Activated T-cell treated with anti-CD3 and anti-CD28 coated beads, Interleukin-2, amount 50 U/mL, for 4 hours (primary cell): ENCODE measurements around the gene ARSK. TPM values are rescaled to one million over a fixed set of nuclear protein-coding genes. Genes with fewer than 3 reads are reported as not detected.
A peak's percentile ranks its signal among the peaks of the same experiment; 100 is the strongest.
"Not testable (repeated sequence)": the region's sequence is repeated elsewhere in the genome, so short reads cannot be mapped to it uniquely, and the experiment has no call there.

Experiments
- ATAC-seq, 2 donors: fragments of 200-7000 bp; cut with Tn5 transposase; one replicate each; pipeline ENCODE4 v1.10.0; 2021
- DNase-seq: peaks from one replicate; pipeline ENCODE4 v3.0.0-alpha.2; 2020
- H3K27me3 Mint-ChIP-seq: one replicate; pipeline ENCODE4 v1.8.0; 2021; ENCODE audit warnings: low read depth, mixed read lengths
- H3K36me3 Mint-ChIP-seq: one replicate; pipeline ENCODE4 v1.8.0; 2022; ENCODE audit warnings: mixed read lengths; ENCODE audit not compliant: insufficient read depth
- H3K4me1 Mint-ChIP-seq: one replicate; pipeline ENCODE4 v1.8.0; 2021; ENCODE audit warnings: low read depth, mixed read lengths
- H3K4me3 Mint-ChIP-seq: one replicate; pipeline ENCODE4 v1.8.0; 2021; ENCODE audit warnings: mild to moderate bottlenecking, moderate library complexity, mixed read lengths
- H3K9me3 Mint-ChIP-seq: one replicate; pipeline ENCODE4 v1.8.0; 2021; ENCODE audit warnings: mixed read lengths
- total RNA-seq, 3 donors: library from RNA; stranded (reverse); gene quantifications; one replicate each; pipeline ENCODE4 v1.2.1, GENCODE V29; 2021

Gene ARSK
- total RNA-seq, 3 donors from 2014 or later = 4.2 to 5.0 (median 4.6) TPM

DNA sequence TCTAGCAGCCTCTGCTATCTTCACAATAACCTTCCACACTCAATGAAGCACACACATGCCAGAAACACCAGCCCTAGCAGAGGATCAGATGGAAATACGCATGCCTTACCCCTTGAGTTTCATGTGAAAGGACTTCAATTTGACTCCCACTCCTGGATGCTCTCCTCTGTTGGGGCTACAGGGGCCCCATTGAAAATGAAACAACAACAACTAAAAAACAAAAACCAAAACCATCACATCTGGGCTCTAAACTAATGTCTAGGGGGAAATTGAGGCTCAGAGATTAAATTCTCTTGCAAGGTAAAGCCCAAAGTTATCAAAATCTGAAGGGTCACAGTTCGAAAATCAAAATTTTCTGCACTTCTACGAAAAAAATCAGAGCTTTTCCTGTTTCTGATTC, 83.7 kb downstream of the ARSK start:
- Mint-ChIP-seq H3K27me3 (no peaks in the 10 kb centered on the region), H3K4me3 (no peak overlapping the region), H3K9me3 (no peaks in the 10 kb centered on the region), H3K4me1 (peaks cover 2% of the 10 kb centered on the region), H3K36me3 (no peaks in the 10 kb centered on the region)
- no peak for ATAC-seq
- no peak for DNase-seq

DNA sequence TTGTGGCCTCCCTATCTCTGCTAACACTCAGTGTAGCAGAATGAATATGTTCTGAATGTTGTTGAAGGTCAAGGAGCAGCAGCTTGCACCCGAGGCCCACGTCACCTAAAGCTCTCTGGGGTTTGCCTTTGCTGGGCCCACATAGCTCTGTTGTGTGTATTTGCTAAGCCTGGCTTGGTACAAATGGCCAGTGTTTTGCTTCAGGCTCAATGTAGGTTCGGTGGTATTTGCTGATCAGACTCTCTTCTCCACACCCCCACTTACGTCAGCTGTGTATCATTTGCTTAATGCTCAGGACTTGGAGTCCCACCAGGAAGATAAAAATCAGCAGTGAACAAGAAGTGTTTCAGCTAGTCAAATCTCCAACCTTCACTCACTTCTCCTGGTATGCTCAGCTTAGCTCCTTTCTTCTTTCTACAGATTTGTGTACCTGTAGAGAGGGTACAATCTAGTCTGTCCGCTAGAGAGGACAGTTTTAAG, 86.9 kb downstream of the ARSK start:
- Mint-ChIP-seq H3K4me1 (peaks cover 18% of the 10 kb centered on the region), H3K9me3 (no peaks in the 10 kb centered on the region), H3K27me3 (no peaks in the 10 kb centered on the region), H3K36me3 (no peaks in the 10 kb centered on the region), H3K4me3 (no peak overlapping the region)
- DNase-seq (no peak), ATAC-seq (no peak)

DNA sequence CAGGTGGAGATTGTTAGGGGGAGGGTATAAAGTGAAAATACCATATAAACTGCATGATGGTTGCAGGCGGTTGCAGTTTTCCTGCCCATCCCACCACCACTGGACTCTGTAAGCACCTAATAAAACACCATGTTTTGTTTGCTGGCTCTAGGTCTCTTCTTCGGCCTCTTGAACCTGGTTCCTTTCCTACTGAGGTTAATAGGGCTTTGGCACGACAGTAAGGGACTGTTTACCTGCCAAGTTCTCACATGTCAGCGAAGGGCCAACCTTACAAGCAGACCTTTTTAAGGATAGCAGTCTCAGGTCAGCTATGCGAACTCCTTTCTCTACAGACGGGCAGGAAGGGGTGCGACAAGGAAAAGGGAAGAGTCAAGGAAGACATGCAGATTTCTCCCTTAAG, 88.3 kb downstream of the ARSK start:
- ATAC-seq = no peak
- H3K36me3 Mint-ChIP-seq = no peaks in the 10 kb centered on the region
- H3K4me3 Mint-ChIP-seq = no peak overlapping the region

DNA sequence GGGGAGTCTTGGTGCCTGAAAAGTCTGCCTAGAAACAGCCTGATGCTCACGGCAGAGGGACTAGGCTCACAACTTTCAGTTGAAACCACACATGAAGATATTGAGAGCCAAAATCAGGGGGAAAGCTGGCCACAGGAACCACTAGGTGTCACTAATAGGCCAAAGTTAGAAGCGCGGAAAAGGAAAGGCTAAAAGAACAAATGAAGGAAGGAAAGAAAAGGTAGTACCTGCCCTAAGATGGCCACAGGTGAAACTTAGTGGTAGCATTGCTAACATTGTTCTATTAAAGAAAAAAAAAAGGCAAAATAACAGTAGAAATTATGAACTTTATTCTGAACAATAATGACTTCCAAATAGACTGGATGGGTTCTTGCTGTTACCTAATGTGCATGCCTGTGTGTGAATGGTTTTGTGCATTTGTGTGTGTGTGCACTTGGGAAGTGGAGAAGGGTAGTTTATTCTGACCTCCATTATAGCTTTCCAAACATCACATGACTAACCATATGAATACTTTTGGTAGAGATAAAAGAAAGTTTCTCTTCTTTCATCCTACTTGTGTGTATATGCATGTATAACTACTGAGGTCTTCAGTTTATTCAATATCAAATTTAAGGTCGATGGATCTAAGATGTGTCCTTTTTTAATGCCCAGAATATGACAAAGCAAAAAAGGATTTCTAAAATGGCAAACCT, 89.6 kb downstream of the ARSK start:
- Mint-ChIP-seq H3K36me3 (no peaks in the 10 kb centered on the region), H3K9me3 (no peaks in the 10 kb centered on the region), H3K4me1 (peaks cover 36% of the 10 kb centered on the region), H3K27me3 (no peaks in the 10 kb centered on the region), H3K4me3 (no peak overlapping the region)
- peak; percentile 24 for DNase-seq
- no peak for ATAC-seq

More for the DNA sequence above, 88.3 kb downstream of the ARSK start:
- Mint-ChIP-seq H3K4me1 (peaks cover 28% of the 10 kb centered on the region), H3K9me3 (no peaks in the 10 kb centered on the region), H3K27me3 (no peaks in the 10 kb centered on the region)
- no peak for DNase-seq

DNA sequence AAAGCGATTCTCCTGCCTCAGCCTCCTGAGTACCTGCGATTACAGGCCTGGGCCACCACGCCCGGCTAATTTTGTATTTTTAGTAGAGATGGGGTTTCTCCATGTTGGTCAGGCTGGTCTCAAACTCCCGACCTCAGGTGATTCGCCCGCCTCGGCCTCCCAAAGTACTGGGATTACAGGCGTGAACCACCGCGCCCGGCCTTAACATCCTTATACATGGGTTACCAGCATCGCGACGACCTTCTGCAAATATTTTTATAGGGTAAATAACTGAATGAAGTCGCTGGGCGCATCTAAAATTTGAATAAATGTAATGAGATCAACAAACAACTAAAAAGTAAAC, 91.3 kb downstream of the ARSK start:
- peak; percentile 4 for DNase-seq
- Mint-ChIP-seq H3K4me1 (peaks cover 40% of the 10 kb centered on the region), H3K4me3 (peak overlapping the region; percentile 83)
- ATAC-seq, H3K9me3 Mint-ChIP-seq, H3K27me3 Mint-ChIP-seq, H3K36me3 Mint-ChIP-seq: not testable (repeated sequence)

DNA sequence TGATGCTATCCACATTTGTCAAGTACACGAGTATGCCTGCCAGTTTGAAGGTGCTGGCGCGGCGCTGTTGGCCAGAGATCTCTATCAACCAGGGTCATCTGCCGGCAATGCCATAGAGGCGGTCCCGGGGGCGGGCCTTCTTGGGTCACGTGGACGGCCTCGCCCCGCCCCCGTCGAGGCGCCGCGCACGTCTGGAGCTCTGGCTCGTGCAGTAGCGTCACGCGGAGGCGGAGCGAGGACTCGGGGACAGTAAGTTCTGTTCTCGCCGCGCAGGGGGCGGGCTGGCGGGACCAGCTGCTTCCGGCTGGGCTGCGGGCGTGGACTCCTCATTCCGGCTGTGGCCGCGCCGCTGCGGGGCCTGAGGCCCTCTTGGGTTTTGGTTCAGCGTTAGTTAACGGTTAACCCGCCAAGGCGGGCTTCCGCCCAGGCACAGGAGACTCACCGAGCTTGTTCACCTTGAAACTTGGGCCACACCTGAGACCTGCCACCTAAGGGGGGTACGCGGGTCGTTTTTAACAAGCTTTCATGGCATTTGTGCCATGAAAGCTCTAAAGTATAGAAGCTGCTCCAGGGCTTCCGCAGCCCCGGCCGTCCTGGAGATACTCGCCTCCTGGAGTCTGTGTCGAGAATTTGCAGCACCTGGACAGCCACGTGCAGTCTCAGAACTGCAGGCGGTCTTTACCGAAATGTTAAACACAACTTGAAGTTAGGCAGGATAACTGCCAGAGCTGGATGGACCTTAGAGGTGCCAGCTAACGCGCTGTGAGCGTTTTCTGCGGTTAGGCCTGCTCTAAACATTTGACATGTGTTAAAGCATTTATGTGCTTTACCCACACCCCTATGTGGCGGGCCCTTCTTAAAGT, 91.9 kb downstream of the ARSK start, which contains the start of gene RFESD:
Gene RFESD (plus strand): TSS at position 209 of the 863 bp plus-strand sequence. CDS start 5,495 bp downstream, outside the sequence.
- Mint-ChIP-seq H3K36me3 (no peaks in the 10 kb centered on the region), H3K4me3 (peak within 1 kb of the TSS; percentile 83), H3K27me3 (no peaks in the 10 kb centered on the region), H3K4me1 (peaks cover 40% of the 10 kb centered on the region), H3K9me3 (no peaks in the 10 kb centered on the region)
- DNase-seq (peak; percentile 91), ATAC-seq (peak; percentile 95)

DNA sequence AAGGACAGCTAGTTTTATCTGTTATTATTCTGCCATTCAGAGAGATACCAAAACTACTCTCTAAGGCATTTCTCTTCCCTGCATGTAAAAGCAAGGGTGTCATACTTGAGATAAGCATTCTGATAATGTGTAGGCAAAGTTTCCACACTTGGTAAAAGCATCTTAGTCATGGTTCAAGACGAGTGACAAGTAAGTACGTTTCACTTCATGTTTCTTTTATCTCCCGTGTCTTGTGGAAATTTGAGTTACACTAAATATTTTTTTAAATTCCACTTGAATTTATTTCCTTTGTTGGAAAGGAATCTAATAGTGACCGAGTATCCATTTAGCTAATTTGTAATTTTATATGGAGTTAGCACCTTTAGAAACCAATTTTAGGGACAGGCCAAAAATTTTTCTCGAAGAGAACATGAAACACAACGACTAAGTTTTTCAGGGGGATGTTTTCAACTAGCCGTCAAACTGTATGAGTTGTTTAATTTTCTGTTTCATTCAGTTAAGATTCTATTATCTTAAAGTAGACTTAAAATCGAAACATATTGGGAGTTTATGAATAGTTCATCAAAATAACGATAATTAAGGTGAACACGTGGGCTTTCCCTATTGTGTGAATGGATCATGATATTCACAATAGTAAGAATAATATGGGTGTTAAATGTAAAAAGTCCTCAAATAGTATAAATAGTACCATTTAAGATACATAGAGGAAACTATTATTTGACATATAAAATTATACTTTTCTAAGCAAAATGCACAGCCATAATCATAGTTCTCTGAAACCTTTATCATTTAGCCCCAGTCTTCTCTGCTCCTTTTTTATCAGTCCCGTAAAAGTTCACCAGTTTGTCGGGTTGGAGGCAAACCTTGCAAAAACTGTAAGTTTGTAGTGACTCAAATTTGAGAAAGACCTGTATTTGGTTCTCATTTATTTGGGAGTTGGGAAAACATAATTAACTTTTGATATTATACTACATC, 93.3 kb downstream of the ARSK start:
- Mint-ChIP-seq H3K4me1 (peaks cover 40% of the 10 kb centered on the region), H3K9me3 (no peaks in the 10 kb centered on the region), H3K27me3 (no peaks in the 10 kb centered on the region), H3K4me3 (peak overlapping the region; percentile 73), H3K36me3 (peaks cover 10% of the 10 kb centered on the region)
- ATAC-seq (peak; percentile 42 to 44), DNase-seq (no peak)

DNA sequence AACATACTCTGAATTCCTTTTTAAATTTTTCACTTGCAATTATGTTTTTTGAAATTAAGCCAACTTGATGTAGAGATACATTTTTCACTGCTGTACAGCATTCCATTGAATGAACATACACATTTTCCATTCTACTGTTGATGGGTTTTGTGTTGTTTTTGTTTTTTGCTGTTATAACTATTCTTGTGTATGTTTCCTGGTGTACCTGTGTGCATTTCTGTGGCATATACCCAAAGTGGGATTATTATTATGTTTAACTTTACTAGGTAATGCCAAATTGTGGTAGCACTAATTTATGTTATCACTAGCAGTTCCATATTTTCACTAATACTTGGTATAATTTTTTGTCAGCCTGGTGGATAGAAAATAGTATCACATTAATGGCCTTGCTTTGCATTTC, 94.4 kb downstream of the ARSK start:
- Mint-ChIP-seq H3K36me3 (peaks cover 15% of the 10 kb centered on the region), H3K9me3 (no peaks in the 10 kb centered on the region), H3K27me3 (no peaks in the 10 kb centered on the region), H3K4me3 (no peak overlapping the region), H3K4me1 (peaks cover 36% of the 10 kb centered on the region)
- DNase-seq (no peak), ATAC-seq (no peak)

DNA sequence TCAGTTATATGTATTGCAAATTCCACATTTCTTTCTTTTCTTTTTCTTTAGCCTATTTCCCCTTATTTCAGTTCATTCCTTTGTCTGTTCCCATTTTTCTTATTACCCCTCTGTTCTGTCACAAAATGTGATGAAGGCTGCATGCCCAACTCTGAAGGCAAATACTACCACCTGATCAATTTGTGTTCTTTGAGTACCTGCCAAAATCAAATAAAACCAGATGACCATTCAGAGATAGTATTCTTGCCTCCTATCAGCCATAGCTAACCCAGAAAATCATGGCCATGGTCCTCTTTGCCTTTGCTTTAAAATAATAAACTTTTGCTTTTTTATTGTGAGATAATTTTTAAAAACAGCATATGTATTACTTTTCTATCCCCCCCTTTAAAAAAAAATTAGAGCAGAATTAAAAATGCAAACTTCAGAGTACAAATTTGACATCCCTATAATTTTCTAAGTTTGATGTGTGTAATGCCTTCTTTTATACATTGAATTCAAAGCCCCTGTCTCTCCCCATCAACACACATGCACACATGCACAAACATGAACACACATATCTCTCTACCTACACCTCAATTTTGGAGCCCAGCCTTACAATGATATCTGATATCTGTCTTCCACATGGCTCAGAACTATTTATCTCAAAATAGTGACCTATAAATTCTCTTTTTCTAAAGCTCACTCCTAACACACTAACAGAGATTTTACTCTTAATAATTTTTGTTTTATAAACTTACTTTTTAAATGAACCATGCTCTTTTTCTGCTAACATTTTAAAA, 95.1 kb downstream of the ARSK start:
- Mint-ChIP-seq H3K4me1 (peaks cover 30% of the 10 kb centered on the region), H3K36me3 (peaks cover 15% of the 10 kb centered on the region), H3K9me3 (no peaks in the 10 kb centered on the region), H3K4me3 (no peak overlapping the region), H3K27me3 (no peaks in the 10 kb centered on the region)
- ATAC-seq (no peak), DNase-seq (no peak)

DNA sequence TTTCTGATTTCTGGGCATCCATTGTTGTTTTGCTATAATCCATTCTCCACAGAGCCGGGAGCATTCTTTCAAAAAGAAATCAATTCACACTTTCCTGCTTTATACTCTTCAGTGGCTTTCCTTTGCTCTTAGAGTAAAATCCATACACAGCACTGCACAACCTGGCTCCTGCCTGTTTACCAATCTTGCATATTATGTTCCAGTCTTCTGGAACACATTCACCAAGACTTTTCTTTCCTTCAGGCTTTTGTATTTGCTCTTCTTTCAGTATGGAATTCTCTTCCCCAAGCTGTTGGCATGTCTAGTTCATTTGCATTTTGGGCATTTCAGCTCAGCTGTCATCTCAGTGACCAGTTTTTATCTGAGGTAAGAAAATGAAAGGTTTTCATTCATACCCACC, 97.9 kb downstream of the ARSK start:
- H3K4me1 Mint-ChIP-seq = peaks cover 14% of the 10 kb centered on the region
- no peak for ATAC-seq
- peaks cover 22% of the 10 kb centered on the region for H3K36me3 Mint-ChIP-seq
- H3K4me3 Mint-ChIP-seq = no peak overlapping the region
- H3K9me3 Mint-ChIP-seq = no peaks in the 10 kb centered on the region
- H3K27me3 Mint-ChIP-seq = no peaks in the 10 kb centered on the region
- DNase-seq = no peak

DNA sequence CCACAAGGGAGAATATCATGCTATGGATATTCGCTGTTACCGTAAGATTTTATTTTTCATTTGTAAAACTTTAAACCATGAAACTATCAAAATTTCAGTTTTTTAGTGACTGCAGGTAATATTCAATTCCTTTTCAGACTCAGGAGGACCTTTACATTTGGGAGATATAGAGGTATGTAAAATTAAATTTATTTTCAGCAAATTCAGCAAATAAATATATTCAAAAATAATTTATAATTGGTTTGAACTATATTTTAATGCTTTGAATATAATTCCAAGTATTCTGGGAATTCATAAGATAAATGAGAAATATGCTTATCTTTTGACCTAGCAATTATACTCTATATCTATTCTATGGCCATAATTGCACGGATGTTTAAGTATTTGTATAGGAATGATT, 99.3 kb downstream of the ARSK start:
- peaks cover 25% of the 10 kb centered on the region for H3K36me3 Mint-ChIP-seq
- H3K9me3 Mint-ChIP-seq = no peaks in the 10 kb centered on the region
- DNase-seq = no peak
- peaks cover 6% of the 10 kb centered on the region for H3K4me1 Mint-ChIP-seq
- no peak for ATAC-seq
- no peak overlapping the region for H3K4me3 Mint-ChIP-seq
- no peaks in the 10 kb centered on the region for H3K27me3 Mint-ChIP-seq
